Erythroblast (primary cell): ENCODE results near the gene BBLN.
"Not testable (repeated sequence)": the region's sequence is repeated elsewhere in the genome, so short reads cannot be mapped to it uniquely, and the experiment has no call there.

Experiments used
- DNase-seq, 2 experiments: peaks; one replicate each; lab custom pipeline; 2025; lab: John Stamatoyannopoulos, UW
- GATA1 ChIP-seq: IDR thresholded peaks from 2 replicates; pipeline ENCODE4 v1.6.1; 2011; ENCODE audit warnings: low read depth, mild to moderate bottlenecking, control low read depth, low read length, moderate library complexity
- POLR2A ChIP-seq: IDR thresholded peaks from 2 replicates; pipeline ENCODE4 v1.6.1; 2011; ENCODE audit warnings: mild to moderate bottlenecking, low read length

Gene BBLN

GRCh38 chr9:128120741-128121465 is 39.2 kb upstream of the BBLN start:
- TF ChIP-seq GATA1 (no peak), POLR2A (no peak)
- DNase-seq = no peak

GRCh38 chr9:128121466-128121810 is 38.6 kb upstream of the BBLN start:
- DNase-seq = no peak
- TF ChIP-seq POLR2A (no peak), GATA1 (no peak)

- no peak for TF ChIP-seq POLR2A
- no peak for TF ChIP-seq GATA1
- DNase-seq = no peak
Measured at GRCh38 chr9:128121924-128122808, 37.9 kb upstream of the BBLN start.

- TF ChIP-seq POLR2A (no peak), GATA1 (no peak)
- DNase-seq = no peak
Measured at GRCh38 chr9:128122809-128123175, 37.3 kb upstream of the BBLN start.

GRCh38 chr9:128123451-128124080 is 36.5 kb upstream of the BBLN start:
- DNase-seq = no peak
- TF ChIP-seq POLR2A = no peak
- no peak for TF ChIP-seq GATA1

GRCh38 chr9:128124451-128124850 is 35.6 kb upstream of the BBLN start:
- TF ChIP-seq POLR2A (no peak), GATA1 (no peak)
- no peak for DNase-seq

- peak; percentile 61 to 75 for DNase-seq
- TF ChIP-seq POLR2A (no peak), GATA1 (no peak)
Measured at GRCh38 chr9:128124873-128125579, 35.0 kb upstream of the BBLN start.

- no peak for DNase-seq
- TF ChIP-seq GATA1 = no peak
- TF ChIP-seq POLR2A = no peak
Measured at GRCh38 chr9:128125580-128126354, 34.3 kb upstream of the BBLN start.

- TF ChIP-seq POLR2A (peak; percentile 45), GATA1 (no peak)
Measured at GRCh38 chr9:128127568-128127989, 32.5 kb upstream of the BBLN start, which contains the start of gene PTGES2. PTGES2 (minus strand) TSS chr9:128127729; CDS start chr9:128127717, 12 bp downstream.

GRCh38 chr9:128127990-128128835 is 31.9 kb upstream of the BBLN start:
- peak; percentile 91 to 96 for DNase-seq
- TF ChIP-seq GATA1 = no peak
- no peak for TF ChIP-seq POLR2A

More at GRCh38 chr9:128127568-128127989, 32.5 kb upstream of the BBLN start, which contains the start of gene PTGES2:
- DNase-seq = peak; percentile 92 to 94

- no peak for TF ChIP-seq GATA1
- no peak for TF ChIP-seq POLR2A
- DNase-seq = no peak
Measured at GRCh38 chr9:128128836-128129590, 31.1 kb upstream of the BBLN start.

GRCh38 chr9:128129976-128130590 is 30.0 kb upstream of the BBLN start:
- not testable (repeated sequence) for DNase-seq

GRCh38 chr9:128130651-128131050 is 29.4 kb upstream of the BBLN start:
- DNase-seq = not testable (repeated sequence)

GRCh38 chr9:128131346-128131745 is 28.7 kb upstream of the BBLN start:
- DNase-seq = not testable (repeated sequence)

GRCh38 chr9:128132139-128132538 is 27.9 kb upstream of the BBLN start:
- not testable (repeated sequence) for DNase-seq

GRCh38 chr9:128135561-128135960 is 24.5 kb upstream of the BBLN start:
- not testable (repeated sequence) for DNase-seq
